Subcutaneous abdominal adipose tissue (tissue), 5 donors: Measurements from ENCODE around the gene EFCAB11.
A peak's percentile ranks its signal among the peaks of the same experiment; 100 is the strongest.

ENCODE experiments used
- H3K27ac ChIP-seq: one replicate; pipeline ENCODE4 v1.7.0; 2013; ENCODE audit warnings: low read depth, mild to moderate bottlenecking, inconsistent platforms, low read length, moderate library complexity
- H3K27me3 ChIP-seq, 5 donors: one replicate each; pipeline ENCODE4 v1.7.0; 2013; ENCODE audit warnings: low read length in 5 of 5, inconsistent platforms in 1 of 5; ENCODE audit not compliant: control insufficient read depth in 5 of 5, insufficient read depth in 4 of 5
- H3K36me3 ChIP-seq, 5 donors: one replicate each; pipeline ENCODE4 v1.7.0; 2013; ENCODE audit warnings: low read length in 5 of 5; ENCODE audit not compliant: control insufficient read depth in 5 of 5, insufficient read depth in 5 of 5
- H3K4me1 ChIP-seq, 5 donors: one replicate each; pipeline ENCODE4 v1.7.0; 2013; ENCODE audit warnings: low read length in 5 of 5, mild to moderate bottlenecking in 3 of 5, moderate library complexity in 1 of 5; ENCODE audit not compliant: control insufficient read depth in 5 of 5, insufficient read depth in 5 of 5
- H3K4me3 ChIP-seq, 5 donors: one replicate each; pipeline ENCODE4 v1.7.0; 2013; ENCODE audit warnings: low read length in 5 of 5, low read depth in 1 of 5
- H3K9ac ChIP-seq, 5 donors: one replicate each; pipeline ENCODE4 v1.7.0; 2013; ENCODE audit warnings: low read length in 5 of 5, mild to moderate bottlenecking in 4 of 5, moderate library complexity in 3 of 5
- H3K9me3 ChIP-seq, 5 donors: one replicate each; pipeline ENCODE4 v1.7.0; 2013; ENCODE audit warnings: low read length in 5 of 5; ENCODE audit not compliant: control insufficient read depth in 5 of 5
- donor health status: healthy.
- donor health status: healthy.
- donor health status: healthy.
- donor health status: healthy.
- donor health status: healthy.

Gene EFCAB11

DNA sequence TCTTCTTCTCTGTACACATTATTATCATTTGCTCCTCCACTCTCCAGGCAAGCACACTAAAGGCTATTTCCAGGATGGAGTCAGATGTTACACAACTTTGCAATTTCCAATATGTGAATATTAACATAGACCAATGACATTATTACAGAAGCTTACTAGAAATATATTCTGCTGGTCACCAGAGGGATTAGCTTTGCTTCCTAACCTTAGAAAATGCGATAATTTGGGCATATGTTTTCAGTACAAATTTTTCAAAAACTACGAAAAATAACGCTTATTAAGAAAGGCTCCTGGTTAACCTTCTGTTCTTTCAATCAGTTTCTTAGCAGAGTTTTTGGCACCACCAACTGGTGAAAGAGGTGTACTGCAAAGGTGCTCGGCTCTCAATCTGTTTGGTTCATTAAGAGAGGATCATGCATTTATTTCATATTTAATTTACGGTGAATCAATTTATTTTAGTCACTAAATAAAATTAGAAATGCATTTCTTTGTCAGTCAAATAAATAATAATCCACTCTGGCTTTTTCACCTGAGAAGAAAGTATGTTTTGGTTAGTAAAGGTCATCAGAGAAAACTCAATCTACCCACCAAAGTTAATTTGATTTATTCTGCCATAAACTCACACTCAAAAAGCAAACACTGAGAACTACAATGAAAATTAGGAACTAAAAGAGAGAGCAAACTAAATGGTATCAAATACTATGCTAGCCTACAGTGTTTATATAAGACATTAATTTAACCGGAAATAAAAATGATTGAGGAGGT lies 39.2 kb downstream of the EFCAB11 start:
- H3K36me3 ChIP-seq, result no peaks in the 10 kb centered on the region
- H3K4me1 ChIP-seq, result peaks cover 4 to 34% (median 26%) of the 10 kb centered on the region in 5 donors
- no peak overlapping the region for H3K4me3 ChIP-seq
- no peaks in the 10 kb centered on the region for H3K27me3 ChIP-seq
- no peak overlapping the region for H3K9ac ChIP-seq
- H3K9me3 ChIP-seq, result no peaks in the 10 kb centered on the region
- H3K27ac ChIP-seq, result peak overlapping the region; percentile 4

DNA sequence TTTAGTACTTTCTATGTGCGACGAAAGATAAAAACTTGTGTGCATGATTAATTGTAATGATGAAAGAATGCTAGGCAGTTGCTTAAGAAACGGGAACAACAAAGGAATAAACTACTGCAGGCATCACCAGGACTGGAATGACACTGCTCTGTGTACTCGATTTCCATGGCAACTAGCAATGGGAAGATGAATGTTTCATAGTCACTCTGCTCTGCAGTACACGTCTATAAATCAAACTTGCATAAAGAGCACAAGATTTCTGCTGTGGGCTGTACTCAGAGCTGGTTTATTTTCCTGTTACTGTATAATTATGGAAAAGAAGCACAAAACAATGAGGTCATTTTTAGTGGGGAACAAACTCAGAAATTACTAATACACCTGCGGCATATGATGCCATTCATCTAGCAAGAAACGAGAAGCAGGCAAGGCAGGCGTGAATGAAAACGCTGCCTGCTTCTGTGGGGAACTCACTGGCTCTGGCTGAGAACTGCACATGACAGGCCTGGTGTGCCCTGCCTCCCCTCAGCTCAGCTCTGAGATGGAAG lies 41.8 kb downstream of the EFCAB11 start:
- no peaks in the 10 kb centered on the region for H3K9me3 ChIP-seq
- peak overlapping the region; percentile 89 for H3K27ac ChIP-seq
- no peak overlapping the region for H3K4me3 ChIP-seq
- H3K36me3 ChIP-seq, result no peaks in the 10 kb centered on the region
- H3K9ac ChIP-seq, result peak overlapping the region in 3 of 5 donors; percentile 24 to 72 (median 49)
- H3K4me1 ChIP-seq, result peaks cover 4 to 36% (median 26%) of the 10 kb centered on the region in 5 donors
- no peaks in the 10 kb centered on the region for H3K27me3 ChIP-seq

DNA sequence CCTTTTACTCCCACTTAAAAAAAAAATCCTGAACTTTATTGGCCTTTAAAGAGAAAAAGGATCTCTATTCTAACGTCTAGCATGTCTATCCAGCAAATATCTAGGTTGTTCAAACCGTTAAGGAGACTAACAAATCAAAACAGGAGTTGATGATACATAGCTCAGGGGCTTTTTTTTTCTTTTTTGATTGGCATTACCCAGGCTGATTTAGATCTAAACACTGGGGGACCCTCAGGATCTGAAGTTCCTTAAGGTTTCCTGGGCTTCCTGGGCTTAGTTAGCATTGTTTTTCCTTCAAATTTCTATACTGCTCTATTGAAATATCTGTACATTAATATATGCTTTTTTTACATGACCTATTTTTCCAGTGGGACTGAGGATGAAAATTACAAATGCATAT lies 42.3 kb downstream of the EFCAB11 start:
- Histone ChIP-seq H3K36me3 (no peaks in the 10 kb centered on the region), H3K27me3 (no peaks in the 10 kb centered on the region), H3K4me1 (peaks cover 4 to 36% (median 26%) of the 10 kb centered on the region in 5 donors), H3K9ac (peak overlapping the region in 3 of 5 donors; percentile 24 to 72 (median 54)), H3K9me3 (no peaks in the 10 kb centered on the region), H3K4me3 (no peak overlapping the region), H3K27ac (peak overlapping the region; percentile 89)

DNA sequence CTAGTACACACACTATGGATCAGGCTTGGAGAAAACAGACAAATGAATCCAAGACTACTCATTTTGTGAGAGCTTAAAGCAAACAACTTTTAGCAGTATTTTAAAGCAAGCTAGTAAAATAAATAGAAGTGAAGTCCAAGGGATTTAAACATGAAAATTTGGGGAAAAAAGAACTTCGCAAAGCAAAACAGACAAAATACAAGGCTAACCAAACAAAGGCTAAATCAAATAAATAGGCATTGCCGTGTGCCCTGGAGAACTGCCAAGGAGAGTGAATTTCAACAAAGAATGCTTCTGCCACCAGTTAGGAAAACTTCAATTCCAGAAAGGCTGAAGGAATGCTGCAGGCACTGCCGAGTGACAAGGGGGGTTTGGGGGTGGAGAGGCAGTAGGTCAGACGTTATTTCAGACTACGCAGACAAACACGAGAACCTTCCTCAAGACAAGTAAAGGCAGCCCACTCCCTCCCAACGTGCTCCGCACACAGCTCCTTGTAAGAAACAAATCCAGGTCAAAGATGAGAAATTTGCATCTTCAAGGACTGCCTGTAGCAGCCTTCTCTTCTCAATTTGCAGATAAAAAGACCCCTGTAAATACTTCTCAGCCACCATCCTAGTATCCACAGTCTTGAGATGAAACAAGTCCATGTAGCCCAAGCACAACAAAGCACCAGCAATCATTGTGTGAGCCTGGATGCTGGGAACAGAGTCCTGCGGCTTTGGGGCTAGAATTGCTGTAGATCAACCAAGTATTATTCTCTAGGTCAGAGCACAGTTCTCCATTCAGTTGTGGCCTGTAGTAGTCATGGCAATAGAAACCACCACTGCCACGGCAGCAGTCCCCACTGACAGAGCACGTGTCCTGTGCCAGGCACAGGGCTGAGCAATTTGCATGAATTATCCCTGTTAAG lies 43.3 kb downstream of the EFCAB11 start:
- Histone ChIP-seq H3K9me3 (no peaks in the 10 kb centered on the region), H3K27me3 (no peaks in the 10 kb centered on the region), H3K27ac (peak overlapping the region; percentile 89), H3K9ac (peak overlapping the region in 2 of 5 donors; percentile 54 to 72), H3K36me3 (no peaks in the 10 kb centered on the region), H3K4me1 (peaks cover 4 to 36% (median 26%) of the 10 kb centered on the region in 5 donors), H3K4me3 (no peak overlapping the region)

DNA sequence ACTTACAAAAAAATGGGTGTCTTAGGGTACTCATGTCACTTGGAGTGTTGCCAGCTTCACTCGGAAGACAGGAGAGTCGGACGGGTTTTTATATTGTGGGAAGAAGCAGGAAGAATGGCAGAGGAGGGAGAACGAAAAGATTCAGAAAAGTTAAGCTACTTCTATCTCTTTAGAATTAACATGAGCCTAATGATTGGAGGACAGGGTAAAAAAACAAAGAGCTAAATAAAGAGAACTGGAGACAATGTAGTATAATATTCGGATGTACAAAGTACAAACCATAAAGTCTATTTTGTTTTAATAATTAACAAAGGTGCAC lies 43.9 kb downstream of the EFCAB11 start:
- peaks cover 4 to 36% (median 26%) of the 10 kb centered on the region in 5 donors for H3K4me1 ChIP-seq
- H3K27ac ChIP-seq, result peak overlapping the region; percentile 89
- no peaks in the 10 kb centered on the region for H3K36me3 ChIP-seq
- no peaks in the 10 kb centered on the region for H3K9me3 ChIP-seq
- H3K4me3 ChIP-seq, result no peak overlapping the region
- no peaks in the 10 kb centered on the region for H3K27me3 ChIP-seq
- peak overlapping the region in 1 of 5 donors; percentile 20 for H3K9ac ChIP-seq

DNA sequence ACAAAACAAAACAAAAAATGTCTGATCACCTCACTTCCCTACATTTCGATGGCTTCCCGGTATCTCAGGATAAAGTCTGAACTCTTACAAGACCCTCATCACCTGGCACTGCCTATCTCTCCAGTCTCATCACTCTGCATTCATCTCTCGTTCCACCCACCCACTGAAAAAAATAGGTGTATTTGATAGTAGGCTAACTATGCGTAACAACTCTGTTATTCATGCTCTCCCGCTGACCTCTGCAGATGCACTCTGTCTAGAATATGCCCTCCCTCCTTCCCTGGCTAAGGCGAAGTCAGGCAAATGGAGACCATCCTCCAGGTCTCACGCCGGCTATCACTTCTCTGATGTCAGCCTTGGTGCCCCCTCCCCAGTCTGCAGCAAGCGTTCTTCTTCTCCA lies 44.9 kb downstream of the EFCAB11 start:
- Histone ChIP-seq H3K36me3 (no peaks in the 10 kb centered on the region), H3K9ac (no peak overlapping the region), H3K4me1 (peaks cover 4 to 31% (median 26%) of the 10 kb centered on the region in 5 donors), H3K9me3 (no peaks in the 10 kb centered on the region), H3K4me3 (no peak overlapping the region), H3K27me3 (no peaks in the 10 kb centered on the region), H3K27ac (no peak overlapping the region)

DNA sequence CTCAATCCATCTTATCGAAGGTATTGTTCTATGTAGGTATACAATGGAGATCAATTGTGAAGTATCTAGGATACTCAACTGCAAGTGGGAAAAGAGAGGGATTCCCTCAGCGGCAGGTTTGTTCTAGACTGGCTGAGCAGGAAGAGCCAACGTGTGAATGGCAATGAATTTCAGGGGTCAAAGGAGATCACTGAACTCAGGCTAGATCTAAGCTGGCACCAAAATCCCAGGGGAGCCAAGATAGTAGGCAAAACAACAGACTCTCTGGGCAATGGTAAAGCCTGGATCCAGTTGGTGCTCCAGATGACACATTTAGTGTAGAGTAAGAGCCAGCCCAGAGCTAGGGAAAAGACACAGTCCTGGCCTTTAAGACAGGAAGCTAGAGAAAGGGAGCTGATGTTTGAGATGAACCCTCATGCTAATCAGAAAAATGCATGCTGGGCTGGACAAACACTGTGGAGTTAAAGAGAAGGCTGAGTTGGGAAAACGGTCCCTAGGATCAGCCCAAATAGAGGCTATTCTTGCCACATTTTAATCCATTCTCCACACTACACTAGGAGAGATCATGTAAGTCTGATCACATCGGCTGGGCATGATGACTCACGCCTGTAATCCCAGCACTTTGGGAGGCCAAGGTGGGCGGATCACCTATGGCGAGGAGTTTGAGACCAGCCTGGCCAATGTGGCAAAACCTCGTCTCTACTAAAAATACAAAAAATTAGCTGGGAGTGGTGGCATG lies 45.6 kb downstream of the EFCAB11 start:
- no peaks in the 10 kb centered on the region for H3K27me3 ChIP-seq
- H3K27ac ChIP-seq, result no peak overlapping the region
- no peak overlapping the region for H3K9ac ChIP-seq
- H3K4me1 ChIP-seq, result peaks cover 4 to 31% (median 26%) of the 10 kb centered on the region in 5 donors
- H3K36me3 ChIP-seq, result no peaks in the 10 kb centered on the region
- no peaks in the 10 kb centered on the region for H3K9me3 ChIP-seq
- H3K4me3 ChIP-seq, result no peak overlapping the region

DNA sequence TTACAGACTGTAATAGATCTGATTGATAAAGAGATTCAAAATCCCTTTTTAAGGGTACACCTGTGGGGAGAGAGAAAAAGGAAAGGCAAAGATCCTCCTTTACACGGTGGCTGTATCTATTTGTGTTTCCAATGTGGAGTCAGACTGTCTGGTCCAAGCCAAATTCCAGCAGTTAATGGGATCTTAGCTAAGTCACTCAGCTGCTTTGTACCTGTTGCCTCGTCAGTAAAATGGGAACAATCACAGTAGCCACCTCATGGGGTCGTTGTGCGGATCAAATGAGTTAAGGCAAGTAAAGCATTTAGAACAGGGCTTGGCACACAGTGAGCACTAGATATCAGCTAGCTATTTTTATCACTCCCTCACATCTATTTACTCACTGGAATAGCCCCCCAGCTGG lies 46.9 kb downstream of the EFCAB11 start:
- no peak overlapping the region for H3K27ac ChIP-seq
- no peak overlapping the region for H3K9ac ChIP-seq
- H3K4me1 ChIP-seq, result peaks cover 4 to 28% (median 19%) of the 10 kb centered on the region in 5 donors
- H3K27me3 ChIP-seq, result no peaks in the 10 kb centered on the region
- H3K9me3 ChIP-seq, result no peaks in the 10 kb centered on the region
- no peak overlapping the region for H3K4me3 ChIP-seq
- no peaks in the 10 kb centered on the region for H3K36me3 ChIP-seq

DNA sequence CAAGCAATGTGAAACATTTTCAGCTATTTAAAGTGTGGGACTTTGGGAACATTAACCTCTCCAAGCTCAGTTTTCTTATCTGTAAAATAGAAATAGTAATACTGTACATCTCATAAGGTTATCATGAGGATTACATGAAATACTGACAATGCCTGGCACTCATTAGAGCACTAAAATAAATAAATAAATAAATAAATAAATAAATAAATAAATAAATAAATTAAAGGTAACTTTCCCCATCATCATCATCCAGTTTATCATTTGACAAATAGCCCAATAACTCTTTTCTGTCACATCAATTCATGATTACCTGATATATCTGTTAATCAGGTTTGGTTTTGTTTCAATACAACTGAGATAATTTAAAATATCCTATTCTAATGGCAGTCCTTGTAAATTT lies 48.5 kb downstream of the EFCAB11 start:
- H3K4me1 ChIP-seq, result peaks cover 0 to 13% (median 3%) of the 10 kb centered on the region in 5 donors
- H3K27ac ChIP-seq, result no peak overlapping the region
- no peaks in the 10 kb centered on the region for H3K36me3 ChIP-seq
- no peak overlapping the region for H3K9ac ChIP-seq
- H3K4me3 ChIP-seq, result no peak overlapping the region
- H3K27me3 ChIP-seq, result no peaks in the 10 kb centered on the region
- no peaks in the 10 kb centered on the region for H3K9me3 ChIP-seq
